Smooth muscle cell (in vitro differentiated cells): ENCODE results near the gene INAFM1. TPM values are rescaled to one million over a fixed set of nuclear protein-coding genes. Genes with fewer than 3 reads are reported as not detected.

Source experiments
- DNase-seq: peaks from one replicate; lab custom pipeline; 2025; ENCODE audit not compliant: unreplicated experiment; lab: John Stamatoyannopoulos, UW
- H2AFZ ChIP-seq: fragments of 200-600 bp; sonication (generic); 2 replicates; pipeline ENCODE4 v1.6.0; 2016; ENCODE audit warnings: antibody characterized with exemption, low read depth, mild to moderate bottlenecking
- H3F3A ChIP-seq: fragments of 200-600 bp; sonication (generic); 2 replicates; pipeline ENCODE4 v1.6.0; 2017; ENCODE audit warnings: antibody characterized with exemption, low read depth
- H3K27ac ChIP-seq: fragments of 200-600 bp; sonication (generic); 2 replicates; pipeline ENCODE4 v1.5.1; 2016; ENCODE audit warnings: low read depth, mild to moderate bottlenecking
- H3K27me3 ChIP-seq: fragments of 200-600 bp; sonication (generic); 2 replicates; pipeline ENCODE4 v1.6.1; 2016; ENCODE audit warnings: low read depth, mild to moderate bottlenecking
- H3K36me3 ChIP-seq: fragments of 200-600 bp; sonication (generic); 2 replicates; pipeline ENCODE4 v1.5.1; 2016; ENCODE audit warnings: low read depth
- H3K4me1 ChIP-seq: fragments of 200-600 bp; sonication (generic); 2 replicates; pipeline ENCODE4 v1.5.1; 2016; ENCODE audit warnings: low read depth
- H3K4me2 ChIP-seq: fragments of 200-600 bp; sonication (generic); 2 replicates; pipeline ENCODE4 v1.6.0; 2016; ENCODE audit warnings: mild to moderate bottlenecking
- H3K4me3 ChIP-seq: fragments of 200-600 bp; sonication (generic); 2 replicates; pipeline ENCODE4 v1.5.1; 2016; ENCODE audit warnings: mild to moderate bottlenecking
- H3K79me2 ChIP-seq: fragments of 200-600 bp; sonication (generic); 2 replicates; pipeline ENCODE4 v1.6.0; 2016; ENCODE audit warnings: low read depth, mild to moderate bottlenecking
- H3K9ac ChIP-seq: fragments of 200-600 bp; sonication (generic); 2 replicates; pipeline ENCODE4 v1.6.0; 2016; ENCODE audit warnings: low read depth
- H3K9me3 ChIP-seq: fragments of 200-600 bp; sonication (generic); replicated peaks from 2 replicates; pipeline ENCODE4 v1.5.1; 2016; ENCODE audit warnings: low read depth
- H4K20me1 ChIP-seq: fragments of 200-600 bp; sonication (generic); 2 replicates; pipeline ENCODE4 v1.6.0; 2016; ENCODE audit warnings: low read depth
- CTCF ChIP-seq: fragments of 200-600 bp; sonication (generic); IDR thresholded peaks from 2 replicates; pipeline ENCODE4 v1.5.1; 2017; ENCODE audit warnings: borderline replicate concordance, mild to moderate bottlenecking, antibody characterized with exemption; ENCODE audit not compliant: insufficient read depth, poor library complexity, severe bottlenecking
- WGBS: methylation state at CpG from one replicate; pipeline ENCODE4 v1.1.7; 2016; ENCODE audit warnings: low lambda C conversion rate; 5-methylcytosine and 5-hydroxymethylcytosine counted together
- polyA plus RNA-seq: library from polyadenylated mRNA; unstranded; fragments of >200 nt; fragmentation: Nextera tagmentation; extraction: Ambion mirVana; gene quantifications from 2 replicates; pipeline ENCODE4 v1.2.1, GENCODE V29; 2016
- total RNA-seq: library from RNA; depleted of rRNA; stranded (reverse); fragments of >200 nt; gene quantifications from 2 replicates; pipeline ENCODE4 v1.2.3, GENCODE V29; 2014

Gene INAFM1
- total and polyA plus RNA-seq, 2 experiments from 2014 or later: 7.2 to 29.7 TPM

- 25% methylated on average over 15 of the region's 27 CpGs for WGBS
- Histone ChIP-seq H3K9ac (peak overlapping the region; percentile 21), H3K27ac (peak overlapping the region; percentile 31), H3K4me3 (no peak overlapping the region), H3K4me1 (peaks cover 5% of the 10 kb centered on the region), H2AFZ (no peak overlapping the region), H4K20me1 (no peaks in the 10 kb centered on the region), H3K9me3 (no peaks in the 10 kb centered on the region), H3K36me3 (no peaks in the 10 kb centered on the region), H3K27me3 (no peaks in the 10 kb centered on the region), H3K4me2 (peak overlapping the region; percentile 73), H3K79me2 (no peaks in the 10 kb centered on the region), H3F3A (peaks cover 15% of the 10 kb centered on the region)
- TF ChIP-seq CTCF: no peak
- DNase-seq: peak; percentile 59
Observed at GRCh38 chr19:47240996-47241918, 33.4 kb upstream of the INAFM1 start.

- Histone ChIP-seq H3K27me3 (no peaks in the 10 kb centered on the region), H3K27ac (peak overlapping the region; percentile 77)
- 93% methylated on average over 7 of the region's 7 CpGs for WGBS
Observed at GRCh38 chr19:47241919-47242577, 32.6 kb upstream of the INAFM1 start.

GRCh38 chr19:47243364-47243775 lies 31.3 kb upstream of the INAFM1 start:
- no peaks in the 10 kb centered on the region for H4K20me1 ChIP-seq
- peaks cover 15% of the 10 kb centered on the region for H3F3A ChIP-seq
- H3K27me3 ChIP-seq: no peaks in the 10 kb centered on the region
- no peaks in the 10 kb centered on the region for H3K36me3 ChIP-seq
- peak overlapping the region; percentile 37 for H3K4me3 ChIP-seq
- H3K27ac ChIP-seq: peak overlapping the region; percentile 84
- DNase-seq: no peak
- 18% methylated on average over 7 of the region's 9 CpGs for WGBS
- peaks cover 5% of the 10 kb centered on the region for H3K4me1 ChIP-seq
- H3K9me3 ChIP-seq: no peaks in the 10 kb centered on the region
- no peaks in the 10 kb centered on the region for H3K79me2 ChIP-seq
- H3K4me2 ChIP-seq: peak overlapping the region; percentile 53
- TF ChIP-seq CTCF: no peak
- peak overlapping the region; percentile 74 for H3K9ac ChIP-seq
- no peak overlapping the region for H2AFZ ChIP-seq

More at GRCh38 chr19:47241919-47242577, 32.6 kb upstream of the INAFM1 start:
- Histone ChIP-seq H3F3A (peaks cover 15% of the 10 kb centered on the region), H3K9me3 (no peaks in the 10 kb centered on the region), H2AFZ (no peak overlapping the region), H4K20me1 (no peaks in the 10 kb centered on the region), H3K4me2 (no peak overlapping the region), H3K36me3 (no peaks in the 10 kb centered on the region), H3K4me1 (peaks cover 5% of the 10 kb centered on the region), H3K4me3 (no peak overlapping the region), H3K79me2 (no peaks in the 10 kb centered on the region), H3K9ac (no peak overlapping the region)
- no peak for TF ChIP-seq CTCF
- DNase-seq: no peak
